HEK293T (cell line): ENCODE measurements around the gene TTBK1.

ENCODE experiments used
- CTCF ChIA-PET: fragments of 350-600 bp; formaldehyde crosslinking; extraction: SDS; loops from one replicate; lab custom pipeline; 2021; ENCODE audit warnings: antibody characterized with exemption, inconsistent platforms; lab: Yijun Ruan, JAX
- POLR2A ChIA-PET: fragments of 350-600 bp; formaldehyde crosslinking; extraction: SDS; loops from one replicate; lab custom pipeline; 2020; ENCODE audit warnings: antibody characterized with exemption, inconsistent platforms; lab: Yijun Ruan, JAX
- DNase-seq: peaks from one replicate; pipeline ENCODE4 v3.0.0; 2012; ENCODE audit warnings: mixed read lengths; ENCODE audit errors: extremely low spot score
- ARNT ChIP-seq: fragments of 450-650 bp; IDR thresholded peaks from 2 replicates; pipeline ENCODE4 v1.6.1; 2017; ENCODE audit warnings: mild to moderate bottlenecking
- BHLHE40 ChIP-seq: fragments of 450-650 bp; IDR thresholded peaks from 2 replicates; pipeline ENCODE4 v1.6.1; 2016; ENCODE audit warnings: mild to moderate bottlenecking, moderate library complexity, borderline replicate concordance
- CTBP1 ChIP-seq: fragments of 450-650 bp; IDR thresholded peaks from 2 replicates; pipeline ENCODE4 v1.6.1; 2016; ENCODE audit warnings: borderline replicate concordance
- ELF4 ChIP-seq: fragments of 450-650 bp; IDR thresholded peaks from 2 replicates; pipeline ENCODE4 v1.6.1; 2017; ENCODE audit warnings: antibody characterized with exemption
- FOXA1 ChIP-seq: fragments of 450-650 bp; IDR thresholded peaks from 2 replicates; pipeline ENCODE4 v1.6.1; 2016; ENCODE audit warnings: mild to moderate bottlenecking
- FOXK2 ChIP-seq: fragments of 450-650 bp; IDR thresholded peaks from 2 replicates; pipeline ENCODE4 v1.6.1; 2016; ENCODE audit warnings: mild to moderate bottlenecking
- FOXM1 ChIP-seq: fragments of 450-650 bp; IDR thresholded peaks from 2 replicates; pipeline ENCODE4 v1.6.1; 2017; ENCODE audit warnings: mild to moderate bottlenecking, borderline replicate concordance
- HDGF ChIP-seq: fragments of 450-650 bp; IDR thresholded peaks from 2 replicates; pipeline ENCODE4 v1.6.1; 2017; ENCODE audit warnings: antibody characterized with exemption, borderline replicate concordance
- L3MBTL2 ChIP-seq: fragments of 450-650 bp; conservative IDR thresholded peaks from 2 replicates; pipeline ENCODE4 v1.6.1; 2016; ENCODE audit warnings: mild to moderate bottlenecking
- LEF1 ChIP-seq: fragments of 450-650 bp; IDR thresholded peaks from 2 replicates; pipeline ENCODE4 v1.6.1; 2017; ENCODE audit warnings: mild to moderate bottlenecking, borderline replicate concordance
- NFRKB ChIP-seq: fragments of 450-650 bp; IDR thresholded peaks from 2 replicates; pipeline ENCODE4 v1.6.1; 2016; ENCODE audit warnings: mild to moderate bottlenecking, moderate library complexity
- PKNOX1 ChIP-seq: fragments of 450-650 bp; IDR thresholded peaks from 2 replicates; pipeline ENCODE4 v1.6.1; 2016
- SP1 ChIP-seq: fragments of 450-650 bp; IDR thresholded peaks from 2 replicates; pipeline ENCODE4 v1.6.1; 2017
- SUZ12 ChIP-seq: fragments of 450-650 bp; IDR thresholded peaks from 2 replicates; pipeline ENCODE4 v1.6.1; 2016; ENCODE audit warnings: mild to moderate bottlenecking
- TARDBP ChIP-seq: fragments of 450-650 bp; IDR thresholded peaks from 2 replicates; pipeline ENCODE4 v1.6.1; 2016
- ZNF384 ChIP-seq: fragments of 450-650 bp; IDR thresholded peaks from 2 replicates; pipeline ENCODE4 v1.6.1; 2016

The TTBK1 gene

DNA sequence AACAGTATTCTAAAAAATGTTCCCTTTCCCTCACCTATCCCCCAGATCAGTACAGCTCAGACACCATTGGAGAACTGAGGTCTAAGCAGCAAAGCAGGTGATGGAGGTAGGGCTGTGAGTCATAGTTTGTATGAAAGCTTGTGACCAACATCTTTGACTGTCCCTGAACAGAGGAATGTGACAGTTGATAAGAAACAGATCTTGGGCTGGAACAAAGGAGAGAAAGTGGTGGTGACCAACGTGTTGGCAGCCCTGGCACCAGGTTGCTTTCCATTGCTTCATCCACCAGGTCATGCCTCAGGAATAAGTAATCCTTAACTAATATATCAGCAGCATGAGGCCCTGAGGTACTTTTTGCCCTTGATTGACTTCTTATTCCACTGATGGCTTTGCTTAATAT is 85.2 kb downstream of the TTBK1 start:
- no peak for TF ChIP-seq LEF1
- CTCF ChIA-PET: no interaction called here
- POLR2A ChIA-PET: interaction anchor here (0.6 kb wide), 1 partner anchor 73 kb away, joined by 3 read pairs; no protein-coding TSS in a partner anchor
- no peak for DNase-seq

DNA sequence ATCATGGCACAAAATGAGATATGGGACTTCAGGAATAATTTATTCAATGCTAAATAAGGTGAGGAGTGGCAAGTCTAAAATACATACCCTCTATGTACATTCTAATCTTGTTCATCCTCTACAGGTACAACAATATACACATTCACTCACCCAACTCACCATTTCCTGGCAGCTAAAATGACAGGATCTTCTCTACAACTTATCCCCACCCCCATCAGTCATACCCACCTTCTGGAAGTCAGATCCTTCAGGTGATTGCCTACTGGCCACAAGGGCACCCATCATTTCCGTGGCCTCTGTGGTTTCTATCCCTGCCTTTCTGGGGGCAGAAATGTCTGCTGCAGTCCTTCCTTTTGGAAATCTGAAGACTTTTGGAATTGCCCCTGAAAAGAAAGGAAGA is 88.2 kb downstream of the TTBK1 start:
- ChIA-PET CTCF (no interaction called here), POLR2A (no interaction called here)
- DNase-seq: no peak
- TF ChIP-seq SP1: no peak
- no peak for TF ChIP-seq HDGF
- no peak for TF ChIP-seq SUZ12
- TF ChIP-seq ARNT: no peak
- TF ChIP-seq CTBP1: no peak
- TF ChIP-seq FOXM1: no peak
- no peak for TF ChIP-seq PKNOX1
- no peak for TF ChIP-seq L3MBTL2
- no peak for TF ChIP-seq BHLHE40

- no peak for DNase-seq
- ChIA-PET CTCF (no interaction called here), POLR2A (no interaction called here)
- TF ChIP-seq CTBP1 (no peak), ZNF384 (no peak), NFRKB (no peak), L3MBTL2 (no peak), SUZ12 (no peak), FOXK2 (no peak), ARNT (no peak), ELF4 (no peak), PKNOX1 (no peak), FOXA1 (no peak), SP1 (no peak), FOXM1 (no peak), BHLHE40 (no peak), HDGF (no peak), LEF1 (no peak)
These were observed 88.6 kb downstream of the TTBK1 start for GRCh38 chr6:43331891-43332290.

DNA sequence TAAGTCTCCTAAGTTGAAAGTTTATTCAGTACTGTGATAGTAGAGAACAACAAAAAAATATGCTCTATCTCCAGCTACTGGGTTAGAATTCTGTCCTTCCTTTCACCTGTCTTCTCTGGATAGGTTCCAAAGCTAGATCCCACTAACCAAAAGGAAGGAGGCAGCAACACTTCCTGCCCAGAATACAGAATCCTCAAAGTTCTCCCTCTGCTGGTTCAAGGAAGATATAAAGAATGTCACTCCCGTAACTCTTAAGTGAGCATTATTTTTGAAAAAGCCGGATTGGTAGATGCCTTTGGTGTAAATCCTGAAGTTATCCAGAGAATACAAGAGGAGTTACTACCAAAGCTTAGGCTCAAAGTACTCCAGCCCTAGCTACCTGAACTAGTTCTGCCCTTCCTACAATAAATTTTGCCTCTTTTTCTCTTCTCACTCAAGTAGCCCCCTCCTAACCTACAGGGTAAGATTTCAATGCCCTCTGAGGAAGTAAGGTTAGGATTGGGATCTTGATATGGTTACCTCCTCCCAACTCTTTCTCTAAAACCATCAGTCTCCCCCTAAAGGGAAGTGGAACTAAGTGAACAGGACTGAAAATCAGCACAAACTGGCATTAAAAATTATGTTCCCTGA is 91.3 kb downstream of the TTBK1 start:
- ChIA-PET CTCF (interaction anchor here (0.6 to 1.4 kb wide), 6 partner anchors 9 to 72 kb away, joined by 3 to 11 read pairs (median 3); no protein-coding TSS in a partner anchor), POLR2A (no interaction called here)
- TF ChIP-seq PKNOX1 (peak; percentile 35; the same call in 1 of the 2 replicates), FOXM1 (no peak)
- peak; percentile 64 for DNase-seq

DNA sequence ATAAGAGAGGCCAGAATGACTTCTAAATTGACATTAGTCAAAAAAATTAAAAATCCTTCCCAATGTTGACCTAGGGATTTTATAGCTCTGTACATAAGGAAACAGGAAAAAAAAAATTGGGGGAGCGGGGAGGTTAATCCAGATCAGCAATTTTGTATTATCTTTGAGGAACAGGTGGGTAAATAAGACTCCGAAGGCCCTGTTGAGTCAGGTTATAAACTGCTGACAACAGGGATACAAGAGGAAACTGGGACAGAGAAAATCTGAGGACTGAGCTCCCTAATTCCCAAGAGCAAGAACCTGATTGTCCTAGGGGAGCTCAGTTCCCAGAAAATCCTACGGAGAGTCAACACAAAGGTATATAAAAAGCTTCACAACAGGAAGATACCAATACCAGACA is 92.2 kb downstream of the TTBK1 start:
- ChIA-PET POLR2A (no interaction called here), CTCF (interaction anchor here (0.6 to 1.2 kb wide), 4 partner anchors 14 to 379 kb away, joined by 3 to 4 read pairs (median 3); partner anchors contain the start of gene DNPH1)
- DNase-seq: no peak
- TF ChIP-seq HDGF: no peak
- no peak for TF ChIP-seq FOXM1
- TF ChIP-seq ELF4: no peak
- TF ChIP-seq CTBP1: no peak
- no peak for TF ChIP-seq SUZ12
- TF ChIP-seq L3MBTL2: no peak
- TF ChIP-seq ZNF384: no peak
- TF ChIP-seq BHLHE40: no peak
- no peak for TF ChIP-seq ARNT
- TF ChIP-seq FOXA1: no peak
- no peak for TF ChIP-seq FOXK2
- TF ChIP-seq SP1: no peak
- TF ChIP-seq LEF1: no peak
- TF ChIP-seq PKNOX1: no peak
- no peak for TF ChIP-seq TARDBP
- no peak for TF ChIP-seq NFRKB

- POLR2A ChIA-PET: interaction anchor here (1.2 kb wide), 1 partner anchor 89 kb away, joined by 4 read pairs; no protein-coding TSS in a partner anchor
- TF ChIP-seq HDGF: no peak
- TF ChIP-seq SUZ12: no peak
- DNase-seq: no peak
- CTCF ChIA-PET: interaction anchor here (0.6 to 1.2 kb wide), 2 partner anchors 15 to 170 kb away, joined by 3 read pairs; no protein-coding TSS in a partner anchor
These were observed 93.1 kb downstream of the TTBK1 start for GRCh38 chr6:43336382-43336781.
